Effector memory CD4-positive, alpha-beta T cell (primary cell): ENCODE measurements around the gene OTOP3.

Experiments
- DNase-seq, 3 donors: peaks; one replicate each; pipeline ENCODE4 v3.0.0-alpha.2; 2020
- H3K27ac ChIP-seq: 2 replicates; pipeline ENCODE4 v1.7.0; 2013; ENCODE audit warnings: mild to moderate bottlenecking, low read length, moderate library complexity; ENCODE audit not compliant: insufficient read depth, poor library complexity, severe bottlenecking
- H3K27me3 ChIP-seq: replicated peaks from 2 replicates; pipeline ENCODE4 v1.7.0; 2013; ENCODE audit warnings: mild to moderate bottlenecking, low read length; ENCODE audit not compliant: insufficient read depth, control insufficient read depth, poor library complexity, severe bottlenecking
- H3K36me3 ChIP-seq: 2 replicates; pipeline ENCODE4 v1.7.0; 2013; ENCODE audit warnings: mild to moderate bottlenecking, low read length, moderate library complexity; ENCODE audit not compliant: control insufficient read depth, insufficient read depth
- H3K4me1 ChIP-seq: 2 replicates; pipeline ENCODE4 v1.7.0; 2013; ENCODE audit warnings: low read length, mild to moderate bottlenecking; ENCODE audit not compliant: control insufficient read depth, insufficient read depth, poor library complexity, severe bottlenecking
- H3K4me3 ChIP-seq: 2 replicates; pipeline ENCODE4 v1.7.0; 2013; ENCODE audit warnings: low read length, low read depth, mild to moderate bottlenecking; ENCODE audit not compliant: insufficient read depth, poor library complexity, severe bottlenecking
- H3K9me3 ChIP-seq: 2 replicates; pipeline ENCODE4 v1.7.0; 2013; ENCODE audit warnings: mild to moderate bottlenecking, low read length, moderate library complexity; ENCODE audit not compliant: control insufficient read depth

OTOP3 gene

GRCh38 chr17:74939534-74939933, 3.8 kb downstream of the OTOP3 start:
- Histone ChIP-seq H3K9me3 (no peaks in the 10 kb centered on the region), H3K27ac (no peak overlapping the region), H3K36me3 (no peaks in the 10 kb centered on the region), H3K4me3 (no peak overlapping the region), H3K4me1 (peaks cover 6% of the 10 kb centered on the region), H3K27me3 (peaks cover 25% of the 10 kb centered on the region)
- no peak for DNase-seq

GRCh38 chr17:74941128-74941725, 5.5 kb downstream of the OTOP3 start:
- no peak overlapping the region for H3K27ac ChIP-seq
- H3K36me3 ChIP-seq: no peaks in the 10 kb centered on the region
- peaks cover 14% of the 10 kb centered on the region for H3K27me3 ChIP-seq
- no peak for DNase-seq
- H3K4me3 ChIP-seq: no peak overlapping the region
- peaks cover under 1% of the 10 kb centered on the region for H3K4me1 ChIP-seq
- no peaks in the 10 kb centered on the region for H3K9me3 ChIP-seq

GRCh38 chr17:74943808-74944522, 8.3 kb downstream of the OTOP3 start:
- Histone ChIP-seq H3K4me1 (no peaks in the 10 kb centered on the region), H3K9me3 (no peaks in the 10 kb centered on the region), H3K36me3 (no peaks in the 10 kb centered on the region), H3K27me3 (no peaks in the 10 kb centered on the region), H3K4me3 (no peak overlapping the region), H3K27ac (no peak overlapping the region)
- no peak for DNase-seq

GRCh38 chr17:74945543-74945942, 9.8 kb downstream of the OTOP3 start:
- Histone ChIP-seq H3K9me3 (no peaks in the 10 kb centered on the region), H3K36me3 (no peaks in the 10 kb centered on the region), H3K4me3 (no peak overlapping the region), H3K4me1 (no peaks in the 10 kb centered on the region), H3K27ac (no peak overlapping the region), H3K27me3 (no peaks in the 10 kb centered on the region)
- no peak for DNase-seq

GRCh38 chr17:74946641-74947040, 10.9 kb downstream of the OTOP3 start:
- Histone ChIP-seq H3K27me3 (no peaks in the 10 kb centered on the region), H3K9me3 (no peaks in the 10 kb centered on the region), H3K36me3 (no peaks in the 10 kb centered on the region), H3K4me1 (no peaks in the 10 kb centered on the region), H3K27ac (no peak overlapping the region), H3K4me3 (no peak overlapping the region)
- no peak for DNase-seq

GRCh38 chr17:74947041-74947754, 11.5 kb downstream of the OTOP3 start:
- Histone ChIP-seq H3K4me3 (no peak overlapping the region), H3K4me1 (no peaks in the 10 kb centered on the region), H3K27me3 (no peaks in the 10 kb centered on the region), H3K9me3 (no peaks in the 10 kb centered on the region), H3K27ac (no peak overlapping the region), H3K36me3 (no peaks in the 10 kb centered on the region)
- DNase-seq: no peak

GRCh38 chr17:74949455-74950115, 13.9 kb downstream of the OTOP3 start:
- Histone ChIP-seq H3K27me3 (no peaks in the 10 kb centered on the region), H3K36me3 (no peaks in the 10 kb centered on the region), H3K4me1 (no peaks in the 10 kb centered on the region), H3K9me3 (no peaks in the 10 kb centered on the region), H3K4me3 (no peak overlapping the region), H3K27ac (no peak overlapping the region)
- DNase-seq: no peak

- Histone ChIP-seq H3K4me3 (no peak overlapping the region), H3K27me3 (no peaks in the 10 kb centered on the region), H3K9me3 (no peaks in the 10 kb centered on the region), H3K36me3 (no peaks in the 10 kb centered on the region), H3K4me1 (no peaks in the 10 kb centered on the region), H3K27ac (no peak overlapping the region)
- no peak for DNase-seq
These were observed 14.5 kb downstream of the OTOP3 start for GRCh38 chr17:74950207-74950606.

- H3K27ac ChIP-seq: no peak overlapping the region
- no peak overlapping the region for H3K4me3 ChIP-seq
- DNase-seq: no peak
- H3K4me1 ChIP-seq: no peaks in the 10 kb centered on the region
- H3K27me3 ChIP-seq: no peaks in the 10 kb centered on the region
- no peaks in the 10 kb centered on the region for H3K9me3 ChIP-seq
- H3K36me3 ChIP-seq: no peaks in the 10 kb centered on the region
These were observed 15.4 kb downstream of the OTOP3 start for GRCh38 chr17:74951065-74951464.
